MG63 (cell line): Measurements from ENCODE around the gene TRNAU1AP. TPM values are rescaled to one million over a fixed set of nuclear protein-coding genes. Genes with fewer than 3 reads are reported as not detected.
"Not testable (repeated sequence)": the region's sequence is repeated elsewhere in the genome, so short reads cannot be mapped to it uniquely, and the experiment has no call there.

ENCODE experiments used
- DNase-seq: peaks from one replicate; pipeline ENCODE4 v3.0.0-alpha.2; 2020
- H3K27me3 ChIP-seq: fragments of 250-450 bp; sonication (Bioruptor Pico); 2 replicates; pipeline ENCODE4 v1.5.1; 2020; ENCODE audit warnings: mild to moderate bottlenecking, moderate library complexity
- H3K36me3 ChIP-seq: fragments of 250-450 bp; sonication (Bioruptor Pico); 2 replicates; pipeline ENCODE4 v1.5.1; 2020; ENCODE audit warnings: mild to moderate bottlenecking, moderate library complexity
- H3K4me3 ChIP-seq: fragments of 250-450 bp; sonication (Bioruptor Pico); 2 replicates; pipeline ENCODE4 v1.5.1; 2020; ENCODE audit warnings: mild to moderate bottlenecking, moderate library complexity
- H3K9me3 ChIP-seq: fragments of 250-450 bp; sonication (Bioruptor Pico); 2 replicates; pipeline ENCODE4 v1.5.1; 2020; ENCODE audit warnings: mild to moderate bottlenecking, moderate library complexity
- total RNA-seq: library from RNA; depleted of rRNA; stranded (reverse); fragments of >200 nt; shearing (Covaris generic); gene quantifications from 2 replicates; pipeline ENCODE4 v1.2.3, GENCODE V29; 2014; ENCODE audit warnings: low replicate concordance

TRNAU1AP gene
- total RNA-seq, 1 experiment from 2014 or later = 9.7 TPM

DNA sequence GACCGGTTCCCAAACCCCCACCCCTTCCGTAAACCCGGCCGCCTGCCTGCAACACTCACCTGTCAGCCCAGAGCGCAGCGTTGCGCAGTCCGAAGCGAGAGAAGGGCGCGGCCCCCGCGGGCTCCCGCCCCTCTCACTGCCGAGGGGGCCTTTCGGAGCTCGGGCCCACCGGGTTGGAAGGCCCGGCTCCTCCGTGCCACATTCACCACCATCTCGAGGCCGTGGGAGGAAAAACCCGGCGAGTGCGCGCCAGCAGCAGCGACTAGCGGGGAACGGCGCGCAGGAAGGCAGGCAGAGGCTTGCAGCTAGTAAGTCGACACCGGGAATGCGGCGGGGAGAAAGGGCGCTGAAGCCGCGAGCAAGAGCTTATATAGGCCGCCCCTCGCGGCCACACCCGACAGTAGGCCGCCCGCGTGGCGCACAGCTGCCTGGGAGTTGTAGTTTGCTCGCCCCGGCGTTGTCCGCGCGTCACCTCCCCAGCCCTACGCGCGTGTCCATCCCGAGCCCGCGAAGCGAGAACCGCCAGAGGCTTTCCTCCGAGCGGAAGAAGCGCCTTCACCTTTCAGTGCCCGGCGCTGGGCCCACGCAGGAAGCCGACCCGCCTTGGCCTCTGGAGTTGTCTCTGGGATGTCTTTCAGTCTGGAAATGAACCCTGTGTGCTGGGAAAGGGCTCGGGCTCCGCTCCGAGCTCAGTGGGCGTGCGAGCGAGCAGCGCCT lies 28.8 kb downstream of the TRNAU1AP start:
- no peaks in the 10 kb centered on the region for H3K27me3 ChIP-seq
- H3K36me3 ChIP-seq = peaks cover 47% of the 10 kb centered on the region

DNA sequence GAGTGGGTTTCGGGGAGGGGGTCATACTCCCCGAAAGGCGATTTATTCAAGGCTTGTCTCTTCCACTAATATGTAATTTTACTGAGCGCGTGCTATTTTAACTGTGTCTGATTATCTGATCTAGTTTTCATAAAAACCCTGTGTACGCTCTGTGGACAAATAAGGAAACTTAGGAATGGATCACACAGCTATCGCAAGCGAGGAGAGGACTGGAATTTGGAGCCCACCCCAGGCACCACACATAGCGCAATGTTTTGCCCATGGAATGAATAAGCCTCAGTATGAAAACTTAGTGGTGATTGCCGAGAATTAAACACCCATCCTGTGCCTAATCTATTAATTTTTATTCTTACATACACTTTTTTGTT lies 29.3 kb downstream of the TRNAU1AP start:
- no peaks in the 10 kb centered on the region for H3K9me3 ChIP-seq
- no peaks in the 10 kb centered on the region for H3K27me3 ChIP-seq
- peak overlapping the region; percentile 95 for H3K4me3 ChIP-seq
- DNase-seq = no peak
- peaks cover 41% of the 10 kb centered on the region for H3K36me3 ChIP-seq

More for the DNA sequence above, 28.8 kb downstream of the TRNAU1AP start:
- Histone ChIP-seq H3K9me3 (no peaks in the 10 kb centered on the region), H3K4me3 (peak overlapping the region; percentile 95)
- DNase-seq = peak; percentile 97

DNA sequence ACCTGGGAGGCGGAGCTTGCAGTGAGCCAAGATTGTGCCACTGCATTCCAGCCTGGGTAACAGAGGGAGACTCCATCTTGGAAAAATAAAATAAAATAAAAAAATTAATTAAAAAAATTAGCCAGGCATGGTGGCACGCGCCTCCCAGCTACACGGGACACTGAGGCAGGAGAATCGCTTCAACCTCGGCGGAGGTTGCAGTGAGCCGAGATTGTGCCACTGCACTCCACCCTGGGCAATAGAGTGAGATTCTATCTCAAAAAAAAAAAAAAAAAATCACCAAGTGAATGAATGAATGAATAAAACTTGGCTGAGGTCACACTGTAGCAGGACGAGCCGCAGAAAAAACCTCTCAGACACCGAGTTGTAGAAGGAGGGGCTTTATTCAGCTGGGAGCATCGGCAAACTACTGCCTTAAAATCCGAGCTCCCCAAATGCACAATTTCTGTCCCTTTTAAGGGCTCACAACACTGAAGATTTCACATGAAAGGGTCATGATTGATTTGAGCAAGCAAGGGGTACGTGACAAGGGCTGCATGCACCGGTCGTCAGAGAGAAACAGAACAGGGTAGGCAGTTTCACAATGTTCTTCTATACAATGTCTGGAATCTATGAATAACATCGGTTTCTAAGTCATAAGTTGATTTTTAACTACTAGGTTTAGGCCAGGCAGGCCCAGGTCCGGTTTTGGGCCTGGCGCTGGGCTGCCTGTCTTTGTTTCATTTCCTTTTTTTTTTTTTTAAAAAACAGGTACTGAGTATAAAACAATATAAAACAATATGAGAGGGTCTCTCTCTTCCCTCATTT lies 33.9 kb downstream of the TRNAU1AP start:
- H3K27me3 ChIP-seq, H3K9me3 ChIP-seq: not testable (repeated sequence)

DNA sequence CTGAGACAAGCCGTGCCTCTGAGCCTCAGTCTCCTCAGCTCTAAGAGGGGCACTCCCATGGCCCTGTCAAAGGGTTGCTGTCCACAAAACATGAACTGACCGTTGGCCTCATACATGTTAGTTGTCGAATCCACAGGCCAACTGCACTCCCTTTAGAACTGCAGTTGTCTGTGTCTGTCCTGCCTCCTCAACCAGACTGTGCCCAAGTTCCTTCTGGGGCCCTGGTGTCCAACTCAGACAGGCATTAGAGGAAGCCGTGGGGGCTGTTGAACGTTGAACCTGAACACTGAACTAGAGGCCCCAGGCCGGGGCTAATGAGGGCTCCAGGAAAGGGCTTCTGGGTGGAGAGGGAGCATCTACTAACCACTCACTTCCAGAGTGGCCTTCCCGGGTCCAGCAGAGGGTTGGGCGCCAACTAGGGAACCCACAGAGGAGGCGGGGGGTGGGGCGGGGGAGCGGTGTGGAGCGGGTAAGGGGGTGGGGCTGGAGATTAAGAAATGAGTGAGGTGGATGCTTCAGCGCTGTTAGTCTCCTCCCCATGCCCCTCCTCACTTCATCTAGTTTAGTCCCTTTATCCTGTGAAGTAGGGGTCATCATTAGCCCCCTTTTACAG lies 38.9 kb downstream of the TRNAU1AP start, which contains the start of gene RAB42:
RAB42 (plus strand) TSS at position 558 of the 613 bp plus-strand sequence. CDS start 247 bp downstream, outside the sequence.
- DNase-seq = peak; percentile 33
- Histone ChIP-seq H3K4me3 (peak within 1 kb of the TSS; percentile 46), H3K9me3 (no peaks in the 10 kb centered on the region), H3K36me3 (no peaks in the 10 kb centered on the region), H3K27me3 (no peaks in the 10 kb centered on the region)

More for the DNA sequence above, 33.9 kb downstream of the TRNAU1AP start:
- not testable (repeated sequence) for DNase-seq, H3K4me3 ChIP-seq, H3K36me3 ChIP-seq

DNA sequence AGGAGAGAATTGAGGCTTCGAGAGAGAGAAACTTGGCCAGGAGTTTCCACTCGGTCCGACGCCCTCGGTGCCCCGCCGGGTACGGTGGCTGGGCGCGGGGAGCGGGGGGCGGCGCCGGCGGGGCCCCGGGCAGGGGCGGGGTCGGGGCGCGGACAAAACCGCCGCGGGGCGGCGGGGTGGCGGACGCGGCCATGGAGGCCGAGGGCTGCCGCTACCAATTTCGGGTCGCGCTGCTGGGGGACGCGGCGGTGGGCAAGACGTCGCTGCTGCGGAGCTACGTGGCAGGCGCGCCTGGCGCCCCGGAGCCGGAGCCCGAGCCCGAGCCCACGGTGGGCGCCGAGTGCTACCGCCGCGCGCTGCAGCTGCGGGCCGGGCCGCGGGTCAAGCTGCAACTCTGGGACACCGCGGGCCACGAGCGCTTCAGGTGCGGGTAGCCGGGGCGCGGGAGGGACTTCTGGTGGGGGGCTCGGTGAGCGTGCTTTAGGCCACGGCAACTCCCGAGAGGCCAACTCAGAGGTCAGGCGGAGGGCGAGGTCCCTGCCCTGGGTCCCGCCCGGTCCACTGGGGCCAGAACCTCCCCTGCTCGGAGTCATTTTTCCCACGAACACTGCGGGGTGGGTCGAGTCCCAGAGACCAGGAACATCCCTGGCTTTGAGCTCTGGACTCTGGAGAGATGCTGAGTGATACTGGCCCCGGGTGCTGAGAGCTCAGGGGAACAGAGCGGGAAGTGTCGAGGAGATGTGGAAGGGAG lies 39.6 kb downstream of the TRNAU1AP start:
- DNase-seq = no peak
- H3K4me3 ChIP-seq = peak overlapping the region; percentile 46
- no peaks in the 10 kb centered on the region for H3K9me3 ChIP-seq
- no peaks in the 10 kb centered on the region for H3K27me3 ChIP-seq
- no peaks in the 10 kb centered on the region for H3K36me3 ChIP-seq

DNA sequence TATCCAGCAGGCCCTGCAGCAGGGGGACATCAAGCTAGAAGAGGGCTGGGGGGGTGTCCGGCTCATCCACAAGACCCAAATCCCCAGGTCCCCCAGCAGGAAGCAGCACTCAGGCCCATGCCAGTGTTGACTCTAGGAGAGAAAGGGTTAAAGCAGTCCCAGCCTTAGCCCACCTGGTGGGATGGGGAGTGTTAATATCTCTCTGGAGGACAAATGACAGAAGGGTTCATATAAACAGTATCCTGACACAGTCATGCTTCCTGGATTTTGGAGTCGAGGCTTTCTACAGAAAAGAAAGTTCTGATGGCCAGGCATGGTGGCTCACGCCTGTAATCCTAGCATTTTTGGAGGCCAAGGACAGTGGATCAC lies 41.1 kb downstream of the TRNAU1AP start:
- H3K4me3 ChIP-seq, DNase-seq, H3K36me3 ChIP-seq, H3K9me3 ChIP-seq, H3K27me3 ChIP-seq: not testable (repeated sequence)

DNA sequence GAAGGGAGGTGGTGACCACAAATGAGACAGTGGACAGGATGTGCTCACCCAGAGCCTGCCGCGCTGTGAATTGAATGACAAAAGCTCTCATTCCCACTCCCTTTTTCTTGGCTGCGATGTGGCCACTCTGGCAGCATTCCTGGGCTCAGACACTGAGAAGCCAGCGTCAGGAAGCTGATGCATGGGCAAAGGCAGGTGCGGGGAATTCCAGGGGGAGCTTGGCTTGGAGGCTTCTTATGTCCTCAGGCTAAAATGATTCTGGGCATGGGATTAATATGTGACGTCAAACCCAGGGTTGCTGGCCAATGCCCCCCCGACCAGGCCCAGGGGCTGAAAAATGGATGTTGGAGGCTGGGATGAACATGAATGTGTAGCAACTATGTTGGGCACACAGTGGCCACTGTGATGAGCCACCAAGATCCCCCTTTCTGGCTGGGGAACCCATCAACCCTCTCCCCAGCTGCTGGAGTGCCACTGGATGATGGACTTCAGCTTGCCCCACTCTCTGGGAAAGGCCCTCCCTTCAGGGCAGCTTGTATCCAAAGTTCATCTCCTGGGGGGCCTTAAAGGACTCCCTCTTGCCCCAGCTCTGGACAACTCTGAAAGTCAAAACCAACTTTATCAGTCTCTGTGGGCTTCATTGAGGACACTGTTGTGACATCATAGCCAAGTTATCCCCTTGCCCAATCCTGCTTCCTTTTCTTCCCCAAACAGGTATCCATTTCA lies 42.0 kb downstream of the TRNAU1AP start:
- H3K27me3 ChIP-seq, H3K36me3 ChIP-seq, H3K9me3 ChIP-seq, H3K4me3 ChIP-seq: not testable (repeated sequence)
- peak; percentile 95 for DNase-seq

DNA sequence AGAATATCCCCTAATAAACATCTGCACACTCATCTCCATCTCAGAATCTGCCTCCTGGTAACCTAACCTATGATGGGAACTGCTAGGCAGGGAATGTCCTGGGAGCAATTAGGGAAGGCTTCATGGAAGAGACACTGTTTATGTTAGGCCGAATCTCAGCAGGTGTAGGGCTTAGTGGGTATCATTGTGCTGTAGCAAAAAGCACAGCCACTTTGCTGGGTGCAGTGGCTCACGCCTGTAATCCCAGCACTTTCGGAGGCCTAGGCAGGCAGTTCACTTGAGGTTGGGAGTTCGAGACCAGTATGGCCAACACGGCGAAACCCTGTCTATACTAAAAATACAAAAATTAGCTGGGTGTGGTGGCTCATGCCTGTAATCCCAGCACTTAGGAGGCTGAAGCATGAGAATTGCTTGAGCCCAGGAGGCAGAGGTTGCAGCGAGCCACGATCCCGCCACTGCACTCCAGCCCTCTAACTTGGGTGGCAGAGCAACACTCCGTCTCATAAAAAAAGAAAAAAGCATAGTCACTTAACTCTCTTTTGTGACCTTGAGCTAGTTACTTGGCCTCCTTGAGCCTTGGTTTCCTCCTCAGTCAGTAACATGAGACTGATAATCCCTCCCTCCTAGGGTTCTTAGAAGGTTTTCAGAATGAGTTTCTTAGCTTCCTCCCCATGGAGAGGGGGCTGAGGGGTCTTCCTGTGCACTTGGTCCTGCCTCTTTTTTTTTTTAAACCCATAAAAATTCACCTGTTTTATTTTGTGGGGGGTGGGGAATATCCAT lies 42.7 kb downstream of the TRNAU1AP start:
- H3K36me3 ChIP-seq = no peaks in the 10 kb centered on the region
- H3K4me3 ChIP-seq = no peak overlapping the region

DNA sequence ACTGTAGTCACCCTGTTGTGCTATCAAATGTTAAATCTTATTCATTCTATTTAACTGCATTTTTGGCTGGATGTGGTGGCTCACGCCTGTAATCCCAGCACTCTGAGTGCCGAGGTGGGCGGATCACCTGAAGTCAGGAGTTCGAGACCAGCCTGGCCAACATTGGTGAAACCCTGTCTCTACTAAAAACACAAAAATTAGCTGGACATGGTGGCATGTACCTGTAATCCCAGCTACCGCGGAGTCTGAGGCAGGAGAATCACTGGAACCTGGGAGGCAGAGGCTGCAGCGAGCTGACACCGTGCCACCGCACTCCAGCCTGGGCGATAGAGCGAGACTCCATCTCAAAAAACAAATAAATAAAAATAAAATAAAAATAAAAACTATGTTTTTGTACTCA lies 43.4 kb downstream of the TRNAU1AP start:
- DNase-seq, H3K27me3 ChIP-seq, H3K36me3 ChIP-seq, H3K4me3 ChIP-seq, H3K9me3 ChIP-seq: not testable (repeated sequence)

More for the DNA sequence above, 42.7 kb downstream of the TRNAU1AP start:
- Histone ChIP-seq H3K27me3 (no peaks in the 10 kb centered on the region), H3K9me3 (no peaks in the 10 kb centered on the region)
- no peak for DNase-seq

DNA sequence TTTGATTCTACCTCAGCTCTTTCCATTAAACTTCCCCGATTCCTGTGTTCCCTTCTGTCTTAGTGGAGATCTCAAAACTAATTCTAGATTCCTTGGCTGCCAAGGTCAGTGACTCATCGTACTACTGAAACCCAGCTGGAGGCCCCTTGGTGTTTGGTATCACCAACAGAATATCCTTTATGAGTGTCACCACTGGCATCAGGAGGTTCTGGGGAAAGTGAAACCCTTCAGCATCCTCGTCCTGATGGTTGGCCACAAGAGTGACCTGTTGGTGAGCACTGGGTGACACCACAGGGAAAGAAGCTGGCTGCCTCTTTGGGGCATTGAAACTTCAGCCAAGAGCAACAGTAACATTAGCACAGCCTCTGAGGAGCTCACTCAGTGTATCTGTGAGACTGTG lies 48.8 kb downstream of the TRNAU1AP start:
- no peak overlapping the region for H3K4me3 ChIP-seq

DNA sequence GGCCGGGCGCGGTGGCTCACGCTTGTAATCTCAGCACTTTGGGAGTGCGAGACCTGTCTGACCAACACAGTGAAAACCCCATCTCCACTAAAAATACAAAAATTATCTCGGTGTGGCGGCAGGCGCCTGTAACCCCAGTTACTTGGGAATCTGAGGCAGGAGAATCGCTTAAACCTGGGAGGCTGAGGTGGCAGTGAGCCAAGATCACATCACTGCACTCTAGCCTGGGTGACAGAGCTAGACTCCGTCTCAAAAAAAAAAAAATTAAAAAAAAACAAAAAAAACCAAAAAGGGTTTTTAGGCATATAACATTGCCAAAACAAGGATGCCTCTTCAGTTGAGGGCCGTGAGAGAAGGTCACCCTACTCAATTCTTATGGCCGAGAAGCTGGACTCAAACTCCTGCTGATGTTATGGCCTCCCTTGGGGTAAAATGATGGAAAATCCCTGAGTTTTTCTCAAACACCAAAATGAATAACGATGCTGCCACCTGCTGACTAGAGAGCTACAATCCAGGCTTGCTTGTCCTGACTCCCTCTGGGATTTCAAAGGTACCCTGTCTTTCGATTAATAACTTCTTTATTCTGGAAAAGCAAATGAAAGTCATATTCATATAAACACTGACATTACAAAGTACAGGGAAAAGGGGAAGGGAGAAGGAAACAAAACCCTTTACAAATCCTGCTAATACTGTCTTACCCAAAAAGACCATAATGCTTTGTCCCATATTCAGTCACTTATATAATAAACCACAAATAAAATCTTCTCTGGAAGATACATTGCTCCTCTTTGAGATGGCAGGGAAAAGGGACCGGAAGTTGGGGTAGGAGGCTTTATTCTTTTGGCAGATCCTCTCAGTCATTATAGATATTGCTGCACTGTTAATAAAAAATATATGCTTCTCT lies 49.9 kb downstream of the TRNAU1AP start:
- DNase-seq = peak; percentile 49
- Histone ChIP-seq H3K36me3 (peaks cover 14% of the 10 kb centered on the region), H3K27me3 (no peaks in the 10 kb centered on the region), H3K9me3 (no peaks in the 10 kb centered on the region), H3K4me3 (no peak overlapping the region)

More for the DNA sequence above, 48.8 kb downstream of the TRNAU1AP start:
- peak; percentile 82 for DNase-seq
- peaks cover 11% of the 10 kb centered on the region for H3K36me3 ChIP-seq
- no peaks in the 10 kb centered on the region for H3K27me3 ChIP-seq
- no peaks in the 10 kb centered on the region for H3K9me3 ChIP-seq

DNA sequence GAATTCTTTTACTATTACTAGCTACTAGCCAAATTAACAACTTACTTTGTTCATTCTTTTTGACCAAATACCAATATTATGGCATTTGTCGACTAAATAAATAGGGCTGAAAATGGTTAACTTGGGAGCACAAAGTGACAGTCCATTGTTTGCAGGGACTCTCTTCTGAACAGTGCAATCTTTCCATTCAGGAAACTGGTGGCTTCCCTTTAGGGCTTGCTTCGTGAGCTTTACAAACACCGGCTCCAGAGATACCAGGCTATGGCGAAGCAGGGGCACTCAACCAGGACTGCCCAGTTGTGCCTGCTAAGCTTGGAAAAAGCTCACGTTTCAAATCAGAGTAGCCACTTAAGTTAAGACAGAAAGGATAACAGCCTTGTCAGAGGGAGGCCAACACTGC lies 51.5 kb downstream of the TRNAU1AP start:
- Histone ChIP-seq H3K27me3 (no peaks in the 10 kb centered on the region), H3K36me3 (peaks cover 14% of the 10 kb centered on the region), H3K4me3 (no peak overlapping the region), H3K9me3 (no peaks in the 10 kb centered on the region)
- DNase-seq = no peak

DNA sequence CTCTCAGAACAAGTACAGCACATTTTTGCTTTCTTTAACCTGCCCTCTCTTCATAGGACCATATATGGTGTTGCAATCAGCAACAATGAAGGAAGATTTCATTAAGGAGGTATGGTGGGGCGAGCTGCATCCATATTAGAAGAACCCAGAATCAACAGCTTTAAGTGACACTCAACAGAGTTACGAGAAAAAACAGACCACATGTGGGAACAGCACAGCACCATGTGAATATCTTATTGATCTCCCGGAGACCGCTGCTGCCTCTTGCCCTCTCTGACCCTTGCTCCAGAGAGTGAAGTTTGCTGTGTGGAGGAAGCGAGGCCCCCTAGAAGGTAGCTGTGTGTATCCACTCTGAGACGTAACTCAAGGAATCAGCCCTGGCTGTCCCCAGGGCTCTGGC lies 52.1 kb downstream of the TRNAU1AP start:
- Histone ChIP-seq H3K4me3 (no peak overlapping the region), H3K27me3 (no peaks in the 10 kb centered on the region), H3K36me3 (peaks cover 14% of the 10 kb centered on the region), H3K9me3 (no peaks in the 10 kb centered on the region)
- no peak for DNase-seq

DNA sequence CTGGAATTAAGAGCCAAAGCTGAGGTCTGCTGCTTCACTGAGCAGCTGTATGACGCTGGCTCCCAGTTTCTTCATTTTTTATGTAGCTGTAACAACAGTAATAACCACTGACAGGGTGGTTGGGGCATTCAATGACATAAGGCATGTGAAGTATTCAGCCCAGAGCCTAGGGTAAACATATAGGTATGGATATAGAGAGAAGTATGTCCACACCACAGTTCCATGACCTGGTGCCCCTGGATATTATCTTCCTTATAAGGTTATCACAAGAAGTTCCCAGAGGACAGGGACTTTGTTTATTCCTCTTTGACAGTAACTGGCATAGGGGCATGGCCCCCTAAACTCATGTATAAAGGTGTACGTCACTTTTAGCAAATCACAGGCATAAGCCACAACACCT lies 53.9 kb downstream of the TRNAU1AP start:
- no peak overlapping the region for H3K4me3 ChIP-seq
- peaks cover 18% of the 10 kb centered on the region for H3K36me3 ChIP-seq
- no peaks in the 10 kb centered on the region for H3K9me3 ChIP-seq
- no peak for DNase-seq
- H3K27me3 ChIP-seq = no peaks in the 10 kb centered on the region

DNA sequence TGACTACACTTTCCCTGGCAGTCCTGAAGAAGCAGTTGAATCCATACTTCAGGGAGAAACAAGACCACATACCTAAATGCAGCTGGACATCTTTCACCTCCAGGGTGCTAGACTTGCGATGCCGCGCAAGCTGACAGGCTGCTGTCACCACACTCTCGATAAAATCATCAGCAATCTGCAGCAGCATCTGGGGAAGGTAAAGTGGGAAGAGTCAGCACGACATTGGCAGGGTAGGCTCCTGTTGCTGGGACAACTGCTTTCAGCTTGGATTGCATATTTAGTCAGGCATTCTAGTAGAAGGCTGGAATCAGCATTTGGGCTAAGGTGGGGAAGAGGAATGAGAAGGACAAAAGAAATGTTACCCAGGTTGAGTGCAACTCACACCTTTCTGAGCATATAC lies 60.3 kb downstream of the TRNAU1AP start:
- no peak overlapping the region for H3K4me3 ChIP-seq

More for the DNA sequence above, 60.3 kb downstream of the TRNAU1AP start:
- Histone ChIP-seq H3K27me3 (no peaks in the 10 kb centered on the region), H3K9me3 (no peaks in the 10 kb centered on the region), H3K36me3 (peaks cover 22% of the 10 kb centered on the region)
- DNase-seq = no peak
